WTC11 (cell line): ENCODE measurements around the gene EREG. TPM values are rescaled to one million over a fixed set of nuclear protein-coding genes. Genes with fewer than 3 reads are reported as not detected.

ENCODE experiments used
- ATAC-seq: fragments of 200-7000 bp; cut with Tn5 transposase; 2 replicates; pipeline ENCODE4 v1.10.0; 2021; ENCODE audit warnings: mild to moderate bottlenecking, moderate library complexity
- CTCF ChIA-PET: fragments of 300-600 bp; sonication (Branson Sonifier 250); formaldehyde crosslinking; loops from one replicate; lab custom pipeline; 2021; ENCODE audit warnings: antibody characterized with exemption; lab: Charles Lee
- POLR2A ChIA-PET: fragments of 350-600 bp; sonication (Branson Sonifier 250); formaldehyde crosslinking; loops from one replicate; lab custom pipeline; 2021; ENCODE audit warnings: antibody characterized with exemption; lab: Charles Lee
- DNase-seq: peaks from one replicate; pipeline ENCODE4 v3.0.0; 2021; ENCODE audit warnings: low spot score
- H3K27ac Mint-ChIP-seq: 2 replicates; pipeline ENCODE4 v1.8.0; 2021; ENCODE audit warnings: mixed read lengths
- H3K27me3 Mint-ChIP-seq: 2 replicates; pipeline ENCODE4 v1.8.0; 2021; ENCODE audit warnings: low read depth, mild to moderate bottlenecking, moderate library complexity, mixed read lengths
- H3K36me3 Mint-ChIP-seq: 2 replicates; pipeline ENCODE4 v1.8.0; 2021; ENCODE audit warnings: mixed read lengths
- H3K4me1 Mint-ChIP-seq: 2 replicates; pipeline ENCODE4 v1.8.0; 2022; ENCODE audit warnings: mixed read lengths
- H3K4me3 Mint-ChIP-seq: 2 replicates; pipeline ENCODE4 v1.8.0; 2021; ENCODE audit warnings: mild to moderate bottlenecking, moderate library complexity, mixed read lengths
- H3K9me3 Mint-ChIP-seq: 2 replicates; pipeline ENCODE4 v1.8.0; 2021; ENCODE audit warnings: mixed read lengths
- CREB1 ChIP-seq: sonication (generic); formaldehyde crosslinking; IDR thresholded peaks from 2 replicates; pipeline ENCODE4 v1.8.0; 2023; ENCODE audit warnings: mild to moderate bottlenecking, missing genetic modification reagents
- CTCF ChIP-seq: fragments of 200-600 bp; IDR thresholded peaks from 2 replicates; pipeline ENCODE4 v1.8.0; 2022; ENCODE audit warnings: antibody characterized with exemption
- E2F4 ChIP-seq: sonication (generic); formaldehyde crosslinking; IDR thresholded peaks from 2 replicates; pipeline ENCODE4 v1.8.1; 2022; ENCODE audit warnings: low read depth, mild to moderate bottlenecking, moderate library complexity, missing genetic modification reagents, borderline replicate concordance
- E2F5 ChIP-seq: sonication (generic); formaldehyde crosslinking; IDR thresholded peaks from 2 replicates; pipeline ENCODE4 v1.8.1; 2022; ENCODE audit warnings: mild to moderate bottlenecking, moderate library complexity, missing genetic modification reagents
- GABPB1 ChIP-seq: sonication (generic); formaldehyde crosslinking; IDR thresholded peaks from 2 replicates; pipeline ENCODE4 v1.8.1; 2023; ENCODE audit warnings: mild to moderate bottlenecking, missing genetic modification reagents
- GRHL2 ChIP-seq: fragments of 250-450 bp; sonication (Bioruptor Pico); IDR thresholded peaks from 2 replicates; pipeline ENCODE4 v1.8.0; 2022; ENCODE audit warnings: mild to moderate bottlenecking, moderate library complexity; ENCODE audit not compliant: insufficient replicate concordance, severe bottlenecking
- MAX ChIP-seq: sonication (generic); formaldehyde crosslinking; IDR thresholded peaks from 2 replicates; pipeline ENCODE4 v1.8.0; 2022; ENCODE audit warnings: mild to moderate bottlenecking, missing genetic modification reagents
- MLX ChIP-seq: sonication (generic); formaldehyde crosslinking; IDR thresholded peaks from 2 replicates; pipeline ENCODE4 v1.8.1; 2023; ENCODE audit warnings: mild to moderate bottlenecking, missing genetic modification reagents, moderate library complexity
- NFATC4 ChIP-seq: fragments of 250-450 bp; sonication (Bioruptor Pico); IDR thresholded peaks from 2 replicates; pipeline ENCODE4 v1.9.0; 2021; ENCODE audit warnings: mild to moderate bottlenecking
- NFE2L1 ChIP-seq: sonication (generic); formaldehyde crosslinking; IDR thresholded peaks from 2 replicates; pipeline ENCODE4 v1.8.1; 2023; ENCODE audit warnings: missing genetic modification reagents
- NR1H2 ChIP-seq: sonication (generic); formaldehyde crosslinking; IDR thresholded peaks from 2 replicates; pipeline ENCODE4 v1.9.0; 2021; ENCODE audit warnings: mild to moderate bottlenecking, moderate library complexity, missing genetic modification reagents
- OVOL2 ChIP-seq: fragments of 250-450 bp; sonication (Bioruptor Pico); IDR thresholded peaks from 2 replicates; pipeline ENCODE4 v1.9.0; 2021; ENCODE audit warnings: mild to moderate bottlenecking, borderline replicate concordance
- TCF7 ChIP-seq: sonication (generic); formaldehyde crosslinking; IDR thresholded peaks from 2 replicates; pipeline ENCODE4 v1.8.0; 2022; ENCODE audit warnings: mild to moderate bottlenecking, low read depth, missing genetic modification reagents, moderate library complexity
- USF2 ChIP-seq: sonication (generic); formaldehyde crosslinking; IDR thresholded peaks from 2 replicates; pipeline ENCODE4 v1.8.1; 2023; ENCODE audit warnings: mild to moderate bottlenecking, missing genetic modification reagents, moderate library complexity
- ZNF121 ChIP-seq: sonication (generic); formaldehyde crosslinking; IDR thresholded peaks from 2 replicates; pipeline ENCODE4 v1.8.0; 2023; ENCODE audit warnings: missing genetic modification reagents
- ZNF263 ChIP-seq: sonication (generic); formaldehyde crosslinking; IDR thresholded peaks from 2 replicates; pipeline ENCODE4 v1.8.1; 2022; ENCODE audit warnings: low read depth, mild to moderate bottlenecking, moderate library complexity, missing genetic modification reagents
- ZNF317 ChIP-seq: sonication (generic); formaldehyde crosslinking; IDR thresholded peaks from 2 replicates; pipeline ENCODE4 v1.8.1; 2023; ENCODE audit warnings: low read depth, mild to moderate bottlenecking, moderate library complexity, missing genetic modification reagents, borderline replicate concordance
- ZNF423 ChIP-seq: fragments of 250-450 bp; sonication (Bioruptor Pico); IDR thresholded peaks from 2 replicates; pipeline ENCODE4 v2.1.2; 2022; ENCODE audit warnings: mild to moderate bottlenecking, moderate library complexity
- ZNF425 ChIP-seq: fragments of 250-450 bp; sonication (Bioruptor Pico); conservative IDR thresholded peaks from 2 replicates; pipeline ENCODE4 v1.9.0; 2021; ENCODE audit warnings: mild to moderate bottlenecking
- ZNF532 ChIP-seq: fragments of 250-450 bp; sonication (Bioruptor Pico); IDR thresholded peaks from 2 replicates; pipeline ENCODE4 v1.9.0; 2021; ENCODE audit warnings: mild to moderate bottlenecking, borderline replicate concordance
- ZNF671 ChIP-seq: fragments of 250-450 bp; sonication (Bioruptor Pico); IDR thresholded peaks from 2 replicates; pipeline ENCODE4 v1.8.0; 2021; ENCODE audit warnings: mild to moderate bottlenecking
- total RNA-seq: library from RNA; stranded (reverse); gene quantifications from 3 replicates; pipeline ENCODE4 v1.2.3, GENCODE V29; 2021

EREG gene
- total RNA-seq, 1 experiment from 2014 or later, result 0.09 TPM

- H3K9me3 Mint-ChIP-seq, result peaks cover 13% of the 10 kb centered on the region
- no peak overlapping the region for H3K27ac Mint-ChIP-seq
- TF ChIP-seq MLX (CRISPR knock-in tag), result no peak
- no peak for TF ChIP-seq E2F5
- no peak for TF ChIP-seq TCF7 (CRISPR knock-in tag)
- no peak for TF ChIP-seq CREB1 (CRISPR knock-in tag)
- ChIA-PET CTCF (no interaction called here), POLR2A (no interaction called here)
- peaks cover 26% of the 10 kb centered on the region for H3K27me3 Mint-ChIP-seq
- H3K4me1 Mint-ChIP-seq, result peaks cover 12% of the 10 kb centered on the region
- no peak overlapping the region for H3K4me3 Mint-ChIP-seq
- H3K36me3 Mint-ChIP-seq, result peaks cover 7% of the 10 kb centered on the region
- DNase-seq (no peak), ATAC-seq (no peak)
Observed at GRCh38 chr4:74415602-74416300, 50.8 kb downstream of the EREG start.

GRCh38 chr4:74418063-74418670, 53.2 kb downstream of the EREG start:
- Mint-ChIP-seq H3K27me3 (peaks cover 13% of the 10 kb centered on the region), H3K4me1 (peaks cover 8% of the 10 kb centered on the region), H3K4me3 (no peak overlapping the region), H3K9me3 (peaks cover 13% of the 10 kb centered on the region), H3K27ac (no peak overlapping the region), H3K36me3 (peaks cover 7% of the 10 kb centered on the region)
- DNase-seq, result no peak
- ChIA-PET CTCF (no interaction called here), POLR2A (no interaction called here)
- ATAC-seq, result no peak
- no peak for TF ChIP-seq ZNF671 (CRISPR knock-in tag)
- no peak for TF ChIP-seq ZNF423 (CRISPR knock-in tag)
- TF ChIP-seq ZNF263 (CRISPR knock-in tag), result no peak
- no peak for TF ChIP-seq NR1H2 (CRISPR knock-in tag)
- TF ChIP-seq USF2 (CRISPR knock-in tag), result no peak
- TF ChIP-seq ZNF532 (CRISPR knock-in tag), result no peak
- TF ChIP-seq CTCF, result no peak
- no peak for TF ChIP-seq OVOL2 (CRISPR knock-in tag)
- TF ChIP-seq GRHL2 (CRISPR knock-in tag), result no peak
- no peak for TF ChIP-seq MAX (CRISPR knock-in tag)
- no peak for TF ChIP-seq ZNF317
- no peak for TF ChIP-seq NFATC4 (CRISPR knock-in tag)
- TF ChIP-seq ZNF425 (CRISPR knock-in tag), result no peak
- no peak for TF ChIP-seq NFE2L1 (CRISPR knock-in tag)
- no peak for TF ChIP-seq GABPB1 (CRISPR knock-in tag)
- TF ChIP-seq E2F4 (CRISPR knock-in tag), result no peak
- no peak for TF ChIP-seq ZNF121 (CRISPR knock-in tag)
